ENCODE measurements around the gene GPR62.

Gene GPR62

GRCh38 chr3:51955893-51956770 lies 951 bp downstream of the GPR62 start:
- peak; percentile 44 for DNase-seq

- no peak for DNase-seq
These were observed 2.5 kb downstream of the GPR62 start for GRCh38 chr3:51957520-51958205.

GRCh38 chr3:51958603-51959521 lies 3.7 kb downstream of the GPR62 start:
- DNase-seq: no peak

GRCh38 chr3:51959651-51960050 lies 4.5 kb downstream of the GPR62 start:
- no peak for DNase-seq

- DNase-seq: no peak
These were observed 5.2 kb downstream of the GPR62 start for GRCh38 chr3:51960386-51960785.

GRCh38 chr3:51961011-51961410 lies 5.8 kb downstream of the GPR62 start:
- no peak for DNase-seq

- DNase-seq: no peak
These were observed 6.7 kb downstream of the GPR62 start for GRCh38 chr3:51961602-51962569.

GRCh38 chr3:51962854-51963530 lies 7.8 kb downstream of the GPR62 start:
- no peak for DNase-seq

GRCh38 chr3:51963951-51964451 lies 8.8 kb downstream of the GPR62 start:
- no peak for DNase-seq

- DNase-seq: no peak
These were observed 9.3 kb downstream of the GPR62 start for GRCh38 chr3:51964521-51964920.

- DNase-seq: no peak
These were observed 10.8 kb downstream of the GPR62 start for GRCh38 chr3:51966016-51966415.

GRCh38 chr3:51966486-51966885 lies 11.3 kb downstream of the GPR62 start:
- DNase-seq: no peak

- no peak for DNase-seq
These were observed 11.8 kb downstream of the GPR62 start for GRCh38 chr3:51966922-51967383.

- DNase-seq: peak; percentile 31
These were observed 12.4 kb downstream of the GPR62 start, which contains the start of gene PCBP4 for GRCh38 chr3:51967384-51968169. Gene PCBP4, minus strand, starts transcription at chr3:51967454. Its CDS starts 6,214 bp downstream, at chr3:51961240.

- DNase-seq: no peak
These were observed 13.1 kb downstream of the GPR62 start for GRCh38 chr3:51968170-51968775.

- DNase-seq: no peak
These were observed 13.9 kb downstream of the GPR62 start for GRCh38 chr3:51968883-51969678.

GRCh38 chr3:51969841-51970240 lies 14.7 kb downstream of the GPR62 start:
- DNase-seq: no peak

- DNase-seq: no peak
These were observed 15.6 kb downstream of the GPR62 start for GRCh38 chr3:51970606-51971300.

Data from activated CD4-positive, alpha-beta T cell treated with anti-CD3 and anti-CD28 coated beads, Interleukin-10, Interleukin-2, amounts not matched to agents 100 ng/mL and 50 ng/mL, durations not matched to agents 16 hours and 8 hours (primary cell).